ENCODE results near the gene RSPH6A.
"Not testable (repeated sequence)": the region's sequence is repeated elsewhere in the genome, so short reads cannot be mapped to it uniquely, and the experiment has no call there.

Gene RSPH6A

DNA sequence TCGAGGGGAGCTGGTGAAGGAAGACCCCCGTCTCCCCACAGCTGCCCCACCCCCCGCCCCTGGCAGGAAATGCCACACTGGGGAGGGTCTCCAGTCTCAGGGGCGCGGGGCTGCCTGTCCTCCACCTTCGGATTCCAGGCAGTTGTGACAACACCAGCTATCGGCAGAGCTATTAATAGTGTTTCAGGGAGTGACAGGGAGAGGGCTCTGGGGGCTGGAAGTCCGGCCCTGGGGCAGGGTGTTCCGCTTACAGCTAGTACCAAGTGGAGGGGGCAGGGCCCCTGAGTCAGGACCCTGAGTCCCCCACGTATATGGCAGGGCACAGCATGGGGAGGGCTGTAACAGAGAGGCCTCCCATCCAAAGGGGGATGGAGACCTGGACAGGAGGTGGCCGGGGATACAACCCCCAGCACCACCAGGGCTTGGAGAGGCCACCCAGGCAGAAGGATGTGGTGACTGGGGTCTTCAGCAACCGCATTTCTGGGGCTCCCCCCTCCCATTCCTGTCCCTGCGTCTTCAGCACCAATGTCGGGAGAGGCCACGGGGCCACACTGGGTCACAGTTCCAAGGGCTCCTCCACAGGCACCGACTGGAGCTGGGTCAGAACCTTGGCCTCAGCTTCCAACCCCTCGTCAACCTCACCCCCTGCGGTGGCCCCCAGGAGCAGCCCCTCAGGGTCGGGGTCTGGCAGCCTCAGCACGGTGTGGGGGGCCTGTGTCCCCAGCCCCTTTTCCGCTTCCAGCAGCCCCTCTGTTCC lies 50.0 kb downstream of the RSPH6A start:
- DNase-seq (ENCODE audit: low read depth) = no peak

DNA sequence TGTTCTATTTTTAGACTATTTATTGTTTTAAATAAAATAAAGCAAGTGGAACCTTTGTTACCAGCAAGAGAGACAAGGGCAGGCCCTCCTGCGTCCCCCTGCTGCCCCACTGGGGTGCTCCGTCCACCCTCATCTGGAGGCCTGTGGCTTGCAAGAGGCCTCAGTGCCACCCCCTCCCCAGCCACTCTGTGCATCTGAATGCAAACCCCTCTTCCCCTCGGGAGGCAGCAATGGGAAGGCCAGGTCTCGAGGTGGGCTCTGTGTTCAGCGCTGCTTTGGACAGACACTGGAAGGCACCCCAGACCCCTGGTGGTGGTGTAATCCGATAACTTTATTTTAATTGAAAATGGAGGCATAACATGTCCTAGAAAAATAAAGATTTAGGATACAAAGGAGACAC lies 50.6 kb downstream of the RSPH6A start:
- no peak for DNase-seq (ENCODE audit: low read depth)

DNA sequence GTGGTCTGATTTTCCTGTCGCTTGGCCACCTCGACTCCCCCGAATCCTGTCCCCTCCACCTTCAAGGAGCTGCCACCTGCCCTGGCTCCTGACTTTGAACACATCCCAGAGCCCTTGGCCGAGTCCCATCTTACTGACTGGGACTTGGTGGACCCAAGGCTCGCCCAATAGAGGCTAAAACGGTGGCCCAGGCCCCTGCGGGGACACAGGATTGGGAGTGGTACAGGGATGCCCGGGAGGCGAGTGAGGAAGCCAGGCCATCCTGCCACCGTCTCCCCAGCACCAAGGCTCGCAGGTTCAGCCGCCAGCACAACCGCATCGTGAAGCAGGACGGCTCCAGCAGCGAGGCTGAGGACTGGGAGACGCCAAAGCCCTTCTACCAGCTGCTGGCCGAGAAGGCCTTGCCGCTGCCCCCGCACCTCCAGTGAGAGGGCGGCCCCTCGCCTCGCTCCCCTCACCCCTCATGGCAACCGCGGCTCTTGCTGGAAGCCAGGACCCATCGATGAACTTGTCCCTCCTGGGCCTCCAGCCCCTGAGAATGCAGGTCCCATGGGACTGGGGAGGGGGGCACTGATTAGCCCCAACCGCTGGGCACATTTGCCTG lies 51.3 kb downstream of the RSPH6A start:
- no peak for DNase-seq (ENCODE audit: low read depth)

- no peak for DNase-seq (ENCODE audit: low read depth)
Measured at GRCh38 chr19:45762870-45763631, 52.1 kb downstream of the RSPH6A start.

DNA sequence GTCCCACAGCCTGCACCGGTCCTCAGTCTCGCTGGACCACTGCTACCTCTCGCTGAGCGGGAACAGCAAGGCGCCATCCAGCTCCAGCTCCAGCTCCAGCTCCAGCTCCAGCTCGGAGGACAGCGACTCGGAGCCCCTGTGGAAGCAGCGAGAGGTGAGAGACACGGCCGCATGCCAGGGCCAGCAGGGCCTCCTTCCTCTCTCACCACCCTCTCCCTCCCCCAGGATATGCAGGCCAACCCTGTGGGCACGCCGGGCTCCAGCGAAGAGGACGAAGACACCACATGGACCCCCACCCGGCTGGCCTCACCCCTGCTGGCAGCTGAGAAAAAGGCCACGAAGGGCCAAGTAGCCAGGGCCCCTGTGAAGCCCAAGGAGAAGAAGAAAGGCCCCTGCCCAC lies 53.4 kb downstream of the RSPH6A start:
- no peak for DNase-seq (ENCODE audit: low read depth)

DNA sequence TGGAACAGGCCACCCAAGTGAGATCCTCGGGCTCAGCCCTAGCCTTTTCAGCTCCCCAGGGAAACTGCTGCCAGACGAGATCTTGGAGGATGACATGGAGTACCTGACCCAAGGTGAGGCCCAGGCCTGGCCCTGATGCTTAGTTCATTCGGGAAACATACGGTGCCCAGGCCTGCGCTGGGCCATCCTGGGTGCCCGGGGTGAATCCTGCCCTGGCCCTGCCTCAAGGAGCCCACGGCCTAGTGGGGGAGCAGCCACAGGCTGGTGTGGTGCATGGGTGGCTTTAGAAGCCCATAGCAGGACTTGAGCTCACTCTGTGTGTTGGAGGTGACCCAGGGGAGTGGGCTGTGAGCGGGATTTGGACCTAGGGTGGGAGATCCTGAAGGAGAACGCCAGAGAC lies 56.2 kb downstream of the RSPH6A start:
- DNase-seq (ENCODE audit: low read depth) = no peak

GRCh38 chr19:45757695-45758094 lies 57.4 kb downstream of the RSPH6A start:
- no peak for DNase-seq (ENCODE audit: low read depth)

GRCh38 chr19:45754323-45754722 lies 60.8 kb downstream of the RSPH6A start:
- DNase-seq (ENCODE audit: low read depth) = no peak

DNA sequence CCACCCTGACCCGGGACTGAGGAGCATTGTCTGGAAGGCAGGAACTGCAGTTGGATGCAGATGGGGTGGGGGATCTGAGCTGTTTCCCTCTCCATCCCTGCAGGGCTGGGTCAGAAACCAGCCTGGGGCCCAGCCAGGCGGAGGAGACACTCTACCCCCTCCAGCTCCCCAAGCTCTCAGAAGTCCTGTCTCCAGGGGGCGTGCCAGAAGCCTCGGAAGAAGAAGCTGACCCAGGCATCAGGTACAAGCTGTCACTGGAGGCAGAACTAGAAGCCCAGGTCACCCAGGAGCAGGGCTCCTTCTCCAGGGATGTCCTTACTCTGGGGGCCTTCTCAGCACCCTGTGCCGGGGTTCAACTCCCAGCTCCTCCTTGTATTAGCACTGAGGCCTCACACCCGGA lies 61.6 kb downstream of the RSPH6A start:
- DNase-seq (ENCODE audit: low read depth) = no peak

GRCh38 chr19:45752639-45753038 lies 62.5 kb downstream of the RSPH6A start:
- DNase-seq (ENCODE audit: low read depth) = no peak

GRCh38 chr19:45751483-45751882 lies 63.6 kb downstream of the RSPH6A start:
- not testable (repeated sequence) for DNase-seq (ENCODE audit: low read depth)

DNA sequence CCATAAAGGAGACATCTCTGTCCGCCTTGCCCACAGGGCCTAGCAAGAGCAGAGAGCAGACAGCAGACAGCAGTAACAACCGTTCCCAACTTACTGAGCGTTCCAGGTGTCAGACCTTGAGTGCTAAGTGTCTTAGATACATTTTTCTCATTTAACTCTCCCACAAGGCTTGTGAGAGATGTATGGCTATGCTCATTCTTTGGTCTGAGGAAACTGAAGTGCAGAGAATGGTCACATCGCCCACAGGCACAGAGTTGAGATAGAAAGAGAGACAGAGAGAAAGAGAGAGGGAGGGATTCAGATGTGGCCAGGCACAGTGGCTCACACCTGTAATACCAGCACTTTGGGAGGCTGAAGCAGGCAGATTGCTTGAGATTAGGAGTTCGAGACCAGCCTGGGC lies 67.6 kb downstream of the RSPH6A start:
- DNase-seq (ENCODE audit: low read depth) = no peak

DNA sequence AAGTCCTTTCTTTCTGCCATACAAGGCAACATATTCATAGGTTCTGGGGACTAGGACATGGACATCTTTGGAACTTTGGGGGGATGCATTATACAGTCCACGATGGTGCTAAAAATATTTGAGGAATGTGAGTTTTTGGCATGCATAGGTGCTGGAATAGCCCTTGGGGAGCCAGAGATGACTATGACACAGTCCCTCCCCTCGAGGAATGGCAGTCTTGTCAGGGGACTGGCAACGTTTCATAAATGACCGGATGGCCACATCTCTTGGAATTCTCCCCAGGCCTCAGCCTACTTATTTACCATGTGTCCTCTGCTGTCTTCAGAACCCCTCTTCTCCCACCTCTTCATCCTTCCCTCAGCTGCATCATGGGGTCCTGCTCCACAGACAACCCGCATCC lies 68.2 kb downstream of the RSPH6A start:
- no peak for DNase-seq (ENCODE audit: low read depth)

All from activated T-helper 1 cell treated with Interleukin-2 at 50 U/mL for 16 hours (primary cell).